DOHH2 (cell line): ENCODE measurements around the gene CBFA2T2.
A peak's percentile ranks its signal among the peaks of the same experiment; 100 is the strongest.

ENCODE experiments used
- H3F3A ChIP-seq: fragments of 200-600 bp; sonication (generic), shearing (Covaris generic); 2 replicates; pipeline ENCODE4 v1.6.0; 2016; ENCODE audit warnings: antibody characterized with exemption, mild to moderate bottlenecking; ENCODE audit not compliant: control insufficient read depth, insufficient read depth
- H3K27ac ChIP-seq: fragments of 200-600 bp; sonication (generic); 2 replicates; pipeline ENCODE4 v1.5.1; 2014; ENCODE audit warnings: low read depth, mild to moderate bottlenecking, low read length, moderate library complexity
- H3K27me3 ChIP-seq: fragments of 200-600 bp; sonication (generic); 2 replicates; pipeline ENCODE4 v1.6.1; 2014; ENCODE audit warnings: mild to moderate bottlenecking, low read length, mixed read lengths; ENCODE audit not compliant: control insufficient read depth
- H3K36me3 ChIP-seq: fragments of 200-600 bp; sonication (generic); 2 replicates; pipeline ENCODE4 v1.6.1; 2014; ENCODE audit warnings: mild to moderate bottlenecking, low read length, moderate library complexity, mixed read lengths; ENCODE audit not compliant: control insufficient read depth
- H3K4me1 ChIP-seq: fragments of 200-600 bp; sonication (generic); 2 replicates; pipeline ENCODE4 v1.6.1; 2014; ENCODE audit warnings: mild to moderate bottlenecking, low read length, mixed read lengths; ENCODE audit not compliant: control insufficient read depth
- H3K4me2 ChIP-seq: fragments of 200-600 bp; sonication (generic); 2 replicates; pipeline ENCODE4 v1.6.0; 2014; ENCODE audit warnings: mild to moderate bottlenecking, low read length, moderate library complexity
- H3K4me3 ChIP-seq: fragments of 200-600 bp; sonication (generic); 2 replicates; pipeline ENCODE4 v1.5.1; 2014; ENCODE audit warnings: mild to moderate bottlenecking, low read length, mixed read lengths
- H3K79me2 ChIP-seq: fragments of 200-600 bp; sonication (generic); 2 replicates; pipeline ENCODE4 v1.6.1; 2014; ENCODE audit warnings: mild to moderate bottlenecking, low read length, mixed read lengths; ENCODE audit not compliant: control insufficient read depth
- H3K9me2 ChIP-seq: fragments of 200-600 bp; sonication (generic); replicated peaks from 2 replicates; pipeline ENCODE4 v1.6.1; 2014; ENCODE audit warnings: mild to moderate bottlenecking, low read length, mixed read lengths; ENCODE audit not compliant: control insufficient read depth
- H3K9me3 ChIP-seq: fragments of 200-600 bp; sonication (generic); 2 replicates; pipeline ENCODE4 v1.6.1; 2014; ENCODE audit warnings: antibody characterized with exemption, low read length, mixed read lengths; ENCODE audit not compliant: control insufficient read depth, insufficient read depth
- H4K20me1 ChIP-seq: fragments of 200-600 bp; sonication (generic); 2 replicates; pipeline ENCODE4 v1.6.0; 2014; ENCODE audit warnings: low read depth, mild to moderate bottlenecking, antibody characterized with exemption, low read length, moderate library complexity; ENCODE audit not compliant: control insufficient read depth, insufficient read depth
- EZH2phosphoT487 ChIP-seq: fragments of 200-600 bp; sonication (generic); IDR thresholded peaks from 2 replicates; pipeline ENCODE4 v1.6.1; 2017; ENCODE audit warnings: borderline replicate concordance, mild to moderate bottlenecking, antibody characterized with exemption, low read length, moderate library complexity, mixed read lengths
- TF ChIP-seq, protein P1 (sequence below): fragments of 200-600 bp; sonication (generic); IDR thresholded peaks from one replicate; pipeline ENCODE4 v1.5.1; 2014; ENCODE audit warnings: antibody characterized with exemption, mild to moderate bottlenecking, low read depth, low read length; ENCODE audit not compliant: poor library complexity, severe bottlenecking

Gene CBFA2T2

DNA sequence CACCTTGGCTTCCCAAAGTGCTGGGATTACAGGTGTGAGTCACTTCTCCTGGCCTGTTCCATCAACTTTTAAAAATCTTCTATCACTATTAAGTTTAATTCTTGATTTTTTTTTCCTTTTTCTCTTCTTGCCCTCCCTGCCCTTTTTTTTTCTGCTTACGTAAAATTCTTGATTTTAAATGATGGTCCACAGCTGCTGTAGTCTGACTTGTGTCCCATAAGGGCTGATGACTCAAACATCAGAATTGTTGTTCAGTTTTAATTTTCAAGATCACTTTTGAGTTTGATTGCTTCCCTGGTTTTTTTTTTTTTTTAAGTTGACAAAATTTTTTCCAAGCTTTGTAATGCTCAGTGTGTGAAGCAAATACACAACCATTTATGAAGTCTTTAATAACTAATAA is 61.9 kb downstream of the CBFA2T2 start:
- TF ChIP-seq, protein P1, sequence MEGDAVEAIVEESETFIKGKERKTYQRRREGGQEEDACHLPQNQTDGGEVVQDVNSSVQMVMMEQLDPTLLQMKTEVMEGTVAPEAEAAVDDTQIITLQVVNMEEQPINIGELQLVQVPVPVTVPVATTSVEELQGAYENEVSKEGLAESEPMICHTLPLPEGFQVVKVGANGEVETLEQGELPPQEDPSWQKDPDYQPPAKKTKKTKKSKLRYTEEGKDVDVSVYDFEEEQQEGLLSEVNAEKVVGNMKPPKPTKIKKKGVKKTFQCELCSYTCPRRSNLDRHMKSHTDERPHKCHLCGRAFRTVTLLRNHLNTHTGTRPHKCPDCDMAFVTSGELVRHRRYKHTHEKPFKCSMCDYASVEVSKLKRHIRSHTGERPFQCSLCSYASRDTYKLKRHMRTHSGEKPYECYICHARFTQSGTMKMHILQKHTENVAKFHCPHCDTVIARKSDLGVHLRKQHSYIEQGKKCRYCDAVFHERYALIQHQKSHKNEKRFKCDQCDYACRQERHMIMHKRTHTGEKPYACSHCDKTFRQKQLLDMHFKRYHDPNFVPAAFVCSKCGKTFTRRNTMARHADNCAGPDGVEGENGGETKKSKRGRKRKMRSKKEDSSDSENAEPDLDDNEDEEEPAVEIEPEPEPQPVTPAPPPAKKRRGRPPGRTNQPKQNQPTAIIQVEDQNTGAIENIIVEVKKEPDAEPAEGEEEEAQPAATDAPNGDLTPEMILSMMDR, result no peak
- TF ChIP-seq EZH2phosphoT487, result no peak
- no peaks in the 10 kb centered on the region for H3K9me2 ChIP-seq
- H3K9me3 ChIP-seq, result no peaks in the 10 kb centered on the region
- H3K4me1 ChIP-seq, result peaks cover 42% of the 10 kb centered on the region
- H3K4me2 ChIP-seq, result no peak overlapping the region
- peaks cover 16% of the 10 kb centered on the region for H3F3A ChIP-seq
- H3K4me3 ChIP-seq, result no peak overlapping the region
- no peaks in the 10 kb centered on the region for H3K27me3 ChIP-seq
- 0 out of 2 replicates have a peak, but pooled peaks cover 3% of the 10 kb centered on the region for H3K79me2 ChIP-seq
- H4K20me1 ChIP-seq, result no peaks in the 10 kb centered on the region
- peak overlapping the region; percentile 12; the same call in 1 of the 2 replicates for H3K27ac ChIP-seq
- H3K36me3 ChIP-seq, result no peaks in the 10 kb centered on the region

DNA sequence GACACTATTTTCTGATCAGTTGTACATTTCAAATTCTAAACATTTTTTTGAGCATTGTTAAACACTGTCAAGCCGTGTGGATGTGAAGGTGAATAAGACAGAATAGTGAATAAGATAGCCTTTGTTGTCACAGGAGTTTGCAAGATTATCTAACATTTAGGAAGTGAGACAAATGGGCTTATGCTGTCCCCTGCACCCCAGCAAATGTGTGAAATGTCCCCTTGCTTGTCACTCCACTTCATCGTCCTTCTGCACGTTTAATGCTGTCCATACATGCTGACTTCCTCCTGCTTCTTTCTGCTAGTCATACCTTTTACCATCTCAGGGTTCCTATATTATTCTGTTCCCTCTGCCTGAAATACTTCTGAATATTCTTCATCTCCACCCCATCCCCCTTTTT is 62.6 kb downstream of the CBFA2T2 start:
- TF ChIP-seq, protein P1, result no peak
- TF ChIP-seq EZH2phosphoT487, result no peak
- H3K4me1 ChIP-seq, result peaks cover 40% of the 10 kb centered on the region
- H4K20me1 ChIP-seq, result no peaks in the 10 kb centered on the region
- H3K79me2 ChIP-seq, result 0 out of 2 replicates have a peak, but pooled peaks cover 3% of the 10 kb centered on the region
- no peaks in the 10 kb centered on the region for H3K9me2 ChIP-seq
- peak overlapping the region; percentile 12; the same call in 1 of the 2 replicates for H3K27ac ChIP-seq
- H3K9me3 ChIP-seq, result no peaks in the 10 kb centered on the region
- no peaks in the 10 kb centered on the region for H3K36me3 ChIP-seq
- H3F3A ChIP-seq, result peaks cover 16% of the 10 kb centered on the region
- no peaks in the 10 kb centered on the region for H3K27me3 ChIP-seq
- H3K4me2 ChIP-seq, result peak overlapping the region; percentile 10; the same call in 1 of the 2 replicates
- no peak overlapping the region for H3K4me3 ChIP-seq

DNA sequence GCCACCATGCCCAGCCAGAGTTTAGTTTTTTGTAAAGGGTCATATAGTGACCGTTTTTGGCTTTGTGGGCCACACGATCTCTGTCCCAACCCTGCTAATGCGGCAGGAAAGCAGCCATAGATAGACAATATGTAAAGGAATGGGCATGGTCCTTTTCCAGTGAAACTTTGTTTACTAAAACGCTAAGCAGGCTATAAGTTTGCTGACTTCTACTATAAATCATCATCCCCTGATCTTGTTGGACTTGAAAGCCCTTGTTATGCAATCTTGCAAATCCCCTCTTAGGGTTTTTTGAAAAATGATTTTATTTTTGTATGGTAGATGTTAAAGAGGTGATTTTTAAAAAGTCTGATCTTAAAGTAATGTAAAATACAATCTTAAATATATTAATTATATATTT is 63.6 kb downstream of the CBFA2T2 start:
- H3F3A ChIP-seq, result peaks cover 16% of the 10 kb centered on the region
- H3K4me2 ChIP-seq, result no peak overlapping the region
- H3K27me3 ChIP-seq, result no peaks in the 10 kb centered on the region
- H3K4me1 ChIP-seq, result peaks cover 39% of the 10 kb centered on the region
- H3K9me3 ChIP-seq, result no peaks in the 10 kb centered on the region
- H3K79me2 ChIP-seq, result 0 out of 2 replicates have a peak, but pooled peaks cover 3% of the 10 kb centered on the region
- no peak for TF ChIP-seq EZH2phosphoT487
- TF ChIP-seq, protein P1, result no peak
- no peaks in the 10 kb centered on the region for H3K36me3 ChIP-seq
- no peak overlapping the region for H3K27ac ChIP-seq
- no peaks in the 10 kb centered on the region for H4K20me1 ChIP-seq
- H3K4me3 ChIP-seq, result no peak overlapping the region
- H3K9me2 ChIP-seq, result no peaks in the 10 kb centered on the region
